GM18505 (cell line): ENCODE measurements around the gene GIPC3.
"Not testable (repeated sequence)": the region's sequence is repeated elsewhere in the genome, so short reads cannot be mapped to it uniquely, and the experiment has no call there.

Experiments used
- ATAC-seq: cut with Tn5 transposase; IDR thresholded peaks from one replicate; pipeline ENCODE4 v1.9.1; 2021; ENCODE audit not compliant: unreplicated experiment
- POLR2A ChIP-seq: IDR thresholded peaks from 4 replicates; pipeline ENCODE4 v1.6.1; 2011; ENCODE audit warnings: borderline replicate concordance; ENCODE audit not compliant: insufficient read depth, insufficient read length; ENCODE audit errors: extremely low read depth

The GIPC3 gene

GRCh38 chr19:3627351-3627723 lies 42.1 kb downstream of the GIPC3 start:
- no peak for TF ChIP-seq POLR2A
- no peak for ATAC-seq

- not testable (repeated sequence) for ATAC-seq
Observed at GRCh38 chr19:3628766-3629165, 43.5 kb downstream of the GIPC3 start.

- no peak for ATAC-seq
- TF ChIP-seq POLR2A: no peak
Observed at GRCh38 chr19:3631053-3631861, 46.0 kb downstream of the GIPC3 start.

GRCh38 chr19:3632098-3632497 lies 46.8 kb downstream of the GIPC3 start:
- ATAC-seq: no peak
- TF ChIP-seq POLR2A: no peak

- no peak for TF ChIP-seq POLR2A
- ATAC-seq: no peak
Observed at GRCh38 chr19:3632739-3633558, 47.7 kb downstream of the GIPC3 start.

GRCh38 chr19:3633559-3633988 lies 48.3 kb downstream of the GIPC3 start:
- TF ChIP-seq POLR2A: no peak
- no peak for ATAC-seq

- TF ChIP-seq POLR2A: no peak
- no peak for ATAC-seq
Observed at GRCh38 chr19:3634496-3635045, 49.3 kb downstream of the GIPC3 start.

GRCh38 chr19:3636506-3636905 lies 51.2 kb downstream of the GIPC3 start:
- ATAC-seq: no peak
- no peak for TF ChIP-seq POLR2A

- no peak for TF ChIP-seq POLR2A
- no peak for ATAC-seq
Observed at GRCh38 chr19:3636962-3637361, 51.7 kb downstream of the GIPC3 start.

GRCh38 chr19:3637621-3638020 lies 52.3 kb downstream of the GIPC3 start:
- ATAC-seq: no peak

GRCh38 chr19:3638208-3639193 lies 53.2 kb downstream of the GIPC3 start:
- ATAC-seq: no peak
- no peak for TF ChIP-seq POLR2A

More at GRCh38 chr19:3637621-3638020, 52.3 kb downstream of the GIPC3 start:
- no peak for TF ChIP-seq POLR2A

GRCh38 chr19:3639479-3639878 lies 54.2 kb downstream of the GIPC3 start:
- TF ChIP-seq POLR2A: no peak
- no peak for ATAC-seq
